Activated CD4-positive, alpha-beta T cell treated with anti-CD3 and anti-CD28 coated beads, Interleukin-2, amount 10 ng/mL, durations not matched to agents 24 days and 14 days (primary cell): ENCODE measurements around the gene CDON. TPM values are rescaled to one million over a fixed set of nuclear protein-coding genes. Genes with fewer than 3 reads are reported as not detected.

Source experiments
- DNase-seq: peaks from one replicate; pipeline ENCODE4 v3.0.0; 2022
- H3K27ac Mint-ChIP-seq: one replicate; pipeline ENCODE4 v1.8.0; 2022; ENCODE audit warnings: mild to moderate bottlenecking, mixed read lengths
- H3K27me3 Mint-ChIP-seq: one replicate; pipeline ENCODE4 v1.8.0; 2022; ENCODE audit warnings: mixed read lengths
- H3K36me3 Mint-ChIP-seq: one replicate; pipeline ENCODE4 v1.8.0; 2022; ENCODE audit warnings: low read depth, mild to moderate bottlenecking, mixed read lengths
- H3K4me1 Mint-ChIP-seq: one replicate; pipeline ENCODE4 v1.8.0; 2021; ENCODE audit warnings: mixed read lengths
- H3K4me3 Mint-ChIP-seq: one replicate; pipeline ENCODE4 v1.8.0; 2022; ENCODE audit warnings: mild to moderate bottlenecking, moderate library complexity, mixed read lengths
- H3K9me3 Mint-ChIP-seq: one replicate; pipeline ENCODE4 v1.8.0; 2021; ENCODE audit warnings: mixed read lengths
- intact Hi-C: fragments of 100-400 bp; cut with micrococcal nuclease; formaldehyde crosslinking; loops from one replicate; pipeline ENCODE4 v1.15.1; 2023
- total RNA-seq: library from RNA; stranded (reverse); gene quantifications from 2 replicates; pipeline ENCODE4 v1.2.3, GENCODE V29; 2022

CDON gene
- total RNA-seq, 1 donor from 2014 or later = 1.9 TPM

GRCh38 chr11:126072141-126072741, 9.6 kb upstream of the CDON start:
- H3K27ac Mint-ChIP-seq = no peak overlapping the region
- peaks cover 27% of the 10 kb centered on the region for H3K27me3 Mint-ChIP-seq
- no peaks in the 10 kb centered on the region for H3K36me3 Mint-ChIP-seq
- H3K4me1 Mint-ChIP-seq = no peaks in the 10 kb centered on the region
- no peaks in the 10 kb centered on the region for H3K9me3 Mint-ChIP-seq
- H3K4me3 Mint-ChIP-seq = no peak overlapping the region
- intact Hi-C loops = no loop called here
- no peak for DNase-seq

DNA sequence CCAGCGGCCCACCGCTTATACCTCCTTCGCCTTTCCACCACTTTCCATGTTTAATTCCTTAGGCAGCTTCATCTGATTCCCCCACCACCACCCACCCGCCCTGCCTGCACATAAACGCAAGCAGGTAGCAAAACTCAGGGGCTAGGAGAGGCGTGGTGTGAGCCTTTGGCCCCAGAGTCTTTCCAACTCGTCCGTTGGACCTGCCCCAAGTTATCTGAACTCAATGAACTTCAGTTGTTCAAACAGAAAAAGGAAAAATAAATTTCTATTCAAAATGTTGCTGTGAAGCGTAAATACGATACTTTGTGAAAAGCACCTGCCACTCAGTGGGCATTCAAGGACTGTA, 814 bp upstream of the CDON start:
- intact Hi-C loops = loop anchor here (1.0 to 5.0 kb wide), 6 partner anchors 148 to 471 kb away; partner anchors contain the start of genes DDX25, FAM118B, FOXRED1 and HYLS1
- no peak overlapping the region for H3K27ac Mint-ChIP-seq
- DNase-seq = no peak
- peaks cover 45% of the 10 kb centered on the region for H3K27me3 Mint-ChIP-seq
- peak overlapping the region; percentile 80 for H3K4me3 Mint-ChIP-seq
- peaks cover 5% of the 10 kb centered on the region for H3K4me1 Mint-ChIP-seq
- no peaks in the 10 kb centered on the region for H3K36me3 Mint-ChIP-seq
- H3K9me3 Mint-ChIP-seq = no peaks in the 10 kb centered on the region

DNA sequence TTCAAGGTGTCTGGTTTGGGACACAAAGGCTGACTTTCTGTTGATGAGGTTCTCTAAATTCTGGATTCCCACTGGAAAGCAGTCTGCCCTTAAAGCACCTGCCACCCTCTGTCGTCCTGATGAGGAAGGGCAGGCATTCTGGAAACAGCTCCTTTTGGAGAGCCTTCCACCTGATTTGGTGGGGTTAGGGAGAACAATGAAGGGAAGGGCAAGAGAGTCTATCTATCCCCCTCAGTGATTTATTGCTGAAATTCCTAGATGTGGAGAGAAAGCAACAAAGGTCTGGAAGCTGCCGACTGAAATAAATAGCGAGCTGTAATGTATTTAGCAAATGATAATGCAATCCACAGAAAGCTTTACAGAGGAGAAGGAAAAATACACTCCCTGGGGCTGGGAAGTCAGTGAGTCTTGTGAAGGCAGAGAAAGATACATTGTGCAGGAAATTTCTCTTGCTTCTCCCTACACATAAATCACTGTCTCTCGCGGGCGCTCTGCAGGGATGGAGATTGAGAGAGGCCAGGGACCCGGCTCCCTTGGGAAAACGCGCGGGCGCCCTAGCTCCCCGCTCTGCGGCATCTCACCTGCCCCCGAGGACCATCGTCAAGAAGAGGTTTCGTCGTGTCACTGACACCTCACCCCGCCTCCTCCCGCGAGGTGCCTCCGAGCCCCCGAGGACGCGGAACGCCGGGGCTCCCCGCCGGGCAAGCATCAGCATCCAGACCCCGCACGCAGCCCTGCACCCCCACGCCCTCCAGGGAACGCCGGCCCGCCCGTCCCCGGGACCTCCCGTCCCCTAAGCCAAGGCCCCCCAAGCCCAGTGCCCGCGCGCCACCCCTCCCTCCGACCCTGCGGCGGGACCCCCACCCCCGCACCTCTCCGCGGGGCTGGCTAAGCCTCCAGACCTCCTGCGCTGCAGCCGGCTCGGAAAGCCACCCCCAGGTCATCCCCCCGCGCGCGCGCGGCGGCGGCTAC, 673 bp downstream of the CDON start:
- H3K27ac Mint-ChIP-seq = peak overlapping the region; percentile 62
- no peaks in the 10 kb centered on the region for H3K36me3 Mint-ChIP-seq
- intact Hi-C loops = loop anchor here (2.0 to 5.0 kb wide), 3 partner anchors 160 to 293 kb away; partner anchors contain the start of genes DDX25, FOXRED1, PUS3 and SRPRA
- peaks cover 5% of the 10 kb centered on the region for H3K4me1 Mint-ChIP-seq
- peak; percentile 57 for DNase-seq
- peaks cover 51% of the 10 kb centered on the region for H3K27me3 Mint-ChIP-seq
- H3K4me3 Mint-ChIP-seq = peak overlapping the region; percentile 80
- no peaks in the 10 kb centered on the region for H3K9me3 Mint-ChIP-seq

GRCh38 chr11:126060757-126061171, 1.9 kb downstream of the CDON start:
- H3K27me3 Mint-ChIP-seq = peaks cover 53% of the 10 kb centered on the region
- H3K4me1 Mint-ChIP-seq = peaks cover 5% of the 10 kb centered on the region
- peak overlapping the region; percentile 14 for H3K4me3 Mint-ChIP-seq
- no peaks in the 10 kb centered on the region for H3K36me3 Mint-ChIP-seq
- H3K9me3 Mint-ChIP-seq = no peaks in the 10 kb centered on the region
- no peak for DNase-seq
- intact Hi-C loops = loop anchor here (5.0 kb wide), 1 partner anchor 158 kb away; the partner anchor contains the start of genes DDX25 and PUS3
- H3K27ac Mint-ChIP-seq = no peak overlapping the region

DNA sequence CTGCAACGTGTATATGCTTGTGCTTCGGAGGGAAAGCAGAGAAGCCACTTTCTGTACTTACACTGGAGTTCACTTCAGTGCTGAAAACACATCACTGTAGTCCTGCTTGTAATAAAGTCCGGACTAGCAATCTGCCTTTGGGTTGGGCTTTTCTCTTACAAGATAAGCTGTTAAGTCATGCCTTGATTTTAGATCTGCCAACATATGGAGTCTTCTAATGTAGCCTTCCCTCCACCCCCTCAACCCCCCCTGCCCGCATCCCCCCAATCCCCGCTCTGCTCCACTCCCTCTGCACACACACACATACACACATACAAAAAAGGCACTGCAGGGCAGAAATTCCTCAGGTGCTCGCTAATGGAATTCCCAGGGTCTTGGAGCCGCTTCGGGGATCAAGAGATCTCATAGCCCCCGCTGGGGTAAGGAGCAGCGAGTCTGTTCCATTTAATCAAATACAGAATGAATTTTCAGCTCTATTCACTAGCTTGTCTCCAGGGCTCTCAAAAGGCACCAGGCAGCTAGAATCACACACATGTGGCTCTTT, 3.4 kb downstream of the CDON start:
- intact Hi-C loops = no loop called here
- Mint-ChIP-seq H3K4me1 (peaks cover 5% of the 10 kb centered on the region), H3K36me3 (no peaks in the 10 kb centered on the region), H3K27me3 (peaks cover 54% of the 10 kb centered on the region), H3K9me3 (no peaks in the 10 kb centered on the region), H3K4me3 (no peak overlapping the region), H3K27ac (no peak overlapping the region)
- no peak for DNase-seq

GRCh38 chr11:126058105-126058874, 4.4 kb downstream of the CDON start:
- Mint-ChIP-seq H3K4me1 (peaks cover 5% of the 10 kb centered on the region), H3K36me3 (no peaks in the 10 kb centered on the region), H3K9me3 (no peaks in the 10 kb centered on the region), H3K27ac (no peak overlapping the region), H3K27me3 (peaks cover 54% of the 10 kb centered on the region), H3K4me3 (no peak overlapping the region)
- intact Hi-C loops = no loop called here
- no peak for DNase-seq

GRCh38 chr11:126054882-126055281, 7.8 kb downstream of the CDON start:
- H3K27me3 Mint-ChIP-seq = peaks cover 35% of the 10 kb centered on the region
- intact Hi-C loops = no loop called here
- no peak for DNase-seq
- no peak overlapping the region for H3K4me3 Mint-ChIP-seq
- H3K27ac Mint-ChIP-seq = no peak overlapping the region
- H3K4me1 Mint-ChIP-seq = no peaks in the 10 kb centered on the region
- no peaks in the 10 kb centered on the region for H3K9me3 Mint-ChIP-seq
- H3K36me3 Mint-ChIP-seq = no peaks in the 10 kb centered on the region

DNA sequence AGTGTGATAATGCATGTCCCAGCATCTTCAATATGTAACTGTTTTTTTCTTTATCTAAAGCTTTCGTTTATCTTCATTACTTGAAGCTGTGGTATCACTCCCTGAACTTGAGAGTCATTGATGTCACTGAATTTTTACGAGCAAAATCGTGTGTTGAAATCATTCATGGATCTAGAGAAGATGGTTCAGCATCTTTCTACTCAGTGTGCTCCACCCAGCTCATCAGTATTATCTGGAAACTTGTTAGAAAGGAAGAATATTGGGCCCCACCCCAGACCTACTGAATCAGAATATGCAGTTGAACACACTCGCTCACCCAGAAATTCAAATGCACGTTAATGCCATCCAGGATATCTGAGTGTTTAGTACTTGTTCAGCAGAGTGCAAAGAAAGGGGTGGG, 8.3 kb downstream of the CDON start:
- H3K9me3 Mint-ChIP-seq = no peaks in the 10 kb centered on the region
- H3K27me3 Mint-ChIP-seq = peaks cover 33% of the 10 kb centered on the region
- H3K36me3 Mint-ChIP-seq = no peaks in the 10 kb centered on the region
- intact Hi-C loops = no loop called here
- no peaks in the 10 kb centered on the region for H3K4me1 Mint-ChIP-seq
- DNase-seq = no peak
- H3K4me3 Mint-ChIP-seq = no peak overlapping the region
- H3K27ac Mint-ChIP-seq = no peak overlapping the region

GRCh38 chr11:126053415-126054286, 9.0 kb downstream of the CDON start:
- no peaks in the 10 kb centered on the region for H3K4me1 Mint-ChIP-seq
- no peak overlapping the region for H3K27ac Mint-ChIP-seq
- no peaks in the 10 kb centered on the region for H3K36me3 Mint-ChIP-seq
- peaks cover 28% of the 10 kb centered on the region for H3K27me3 Mint-ChIP-seq
- H3K9me3 Mint-ChIP-seq = no peaks in the 10 kb centered on the region
- H3K4me3 Mint-ChIP-seq = no peak overlapping the region
- DNase-seq = no peak
- intact Hi-C loops = no loop called here

DNA sequence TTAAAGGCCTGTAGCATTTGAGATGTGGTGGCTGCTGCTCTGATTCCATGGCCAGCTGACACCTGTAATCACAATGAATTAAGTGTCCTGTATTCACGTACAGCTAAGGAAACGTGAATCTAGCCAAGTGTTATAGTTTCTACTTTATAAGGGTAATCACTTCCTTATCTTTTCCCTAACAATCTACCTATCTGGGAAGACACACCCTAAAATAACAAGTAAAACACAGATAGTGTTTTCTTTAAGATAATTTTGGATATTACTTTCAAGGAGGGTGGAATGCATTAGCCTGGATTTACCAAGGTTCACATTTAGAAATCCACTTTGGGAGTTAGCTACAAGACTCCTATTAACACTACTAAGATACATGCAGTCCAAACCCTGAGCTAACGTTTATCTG, 11.5 kb downstream of the CDON start:
- H3K27ac Mint-ChIP-seq = no peak overlapping the region
- H3K36me3 Mint-ChIP-seq = no peaks in the 10 kb centered on the region
- peaks cover 11% of the 10 kb centered on the region for H3K27me3 Mint-ChIP-seq
- intact Hi-C loops = no loop called here
- no peak overlapping the region for H3K4me3 Mint-ChIP-seq
- H3K9me3 Mint-ChIP-seq = no peaks in the 10 kb centered on the region
- H3K4me1 Mint-ChIP-seq = no peaks in the 10 kb centered on the region
- no peak for DNase-seq

- H3K27me3 Mint-ChIP-seq = peaks cover 5% of the 10 kb centered on the region
- intact Hi-C loops = no loop called here
- H3K9me3 Mint-ChIP-seq = no peaks in the 10 kb centered on the region
- H3K4me3 Mint-ChIP-seq = no peak overlapping the region
- no peak for DNase-seq
- no peaks in the 10 kb centered on the region for H3K36me3 Mint-ChIP-seq
- H3K4me1 Mint-ChIP-seq = no peaks in the 10 kb centered on the region
- H3K27ac Mint-ChIP-seq = no peak overlapping the region
These were observed 13.5 kb downstream of the CDON start for GRCh38 chr11:126049159-126049558.

GRCh38 chr11:126048197-126048596, 14.5 kb downstream of the CDON start:
- H3K36me3 Mint-ChIP-seq = no peaks in the 10 kb centered on the region
- intact Hi-C loops = no loop called here
- H3K27ac Mint-ChIP-seq = no peak overlapping the region
- H3K9me3 Mint-ChIP-seq = no peaks in the 10 kb centered on the region
- no peak overlapping the region for H3K4me3 Mint-ChIP-seq
- H3K27me3 Mint-ChIP-seq = peaks cover 5% of the 10 kb centered on the region
- H3K4me1 Mint-ChIP-seq = no peaks in the 10 kb centered on the region
- no peak for DNase-seq
